Stomach (tissue), 4 donors: ENCODE measurements around the gene TRIM42.

Experiments
- POLR2A ChIP-seq, 4 donors: fragments of 450-650 bp; IDR thresholded peaks; one replicate each; pipeline ENCODE4 v1.6.1; 2016; ENCODE audit warnings: antibody characterized with exemption in 4 of 4, control low read depth in 2 of 4, mild to moderate bottlenecking in 1 of 4, moderate library complexity in 1 of 4
- TF ChIP-seq, protein P1 (sequence below), 7 experiments: fragments of 450-650 bp in 4 of 7; fragments of 200-600 bp in 3 of 7; sonication (generic) in 3 of 7; IDR thresholded peaks; one replicate each; pipeline ENCODE4 v1.5.1; 2016 to 2019; ENCODE audit warnings: antibody characterized with exemption in 7 of 7, control low read depth in 2 of 7, mild to moderate bottlenecking in 1 of 7

DNA sequence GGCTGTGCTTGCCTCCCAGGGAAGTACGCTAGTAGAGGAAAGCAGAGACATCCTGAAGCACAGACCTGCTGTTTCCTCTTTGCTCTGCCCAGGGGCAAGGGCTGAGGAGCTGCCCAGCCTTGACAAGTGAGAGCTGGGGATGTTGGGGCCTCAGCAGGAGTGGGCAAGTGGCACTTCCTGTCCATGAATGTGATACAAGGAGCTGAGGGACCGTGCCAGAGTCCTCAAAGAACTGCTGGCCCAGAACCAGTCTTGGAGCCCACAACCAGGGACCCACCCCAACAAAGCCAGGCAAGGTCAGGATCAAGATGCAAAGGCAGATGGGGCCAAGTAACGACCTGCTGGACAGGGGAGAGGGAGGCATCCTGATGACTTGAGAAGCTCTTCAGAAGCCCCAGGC is 70.3 kb downstream of the TRIM42 start:
- TF ChIP-seq, protein P1, sequence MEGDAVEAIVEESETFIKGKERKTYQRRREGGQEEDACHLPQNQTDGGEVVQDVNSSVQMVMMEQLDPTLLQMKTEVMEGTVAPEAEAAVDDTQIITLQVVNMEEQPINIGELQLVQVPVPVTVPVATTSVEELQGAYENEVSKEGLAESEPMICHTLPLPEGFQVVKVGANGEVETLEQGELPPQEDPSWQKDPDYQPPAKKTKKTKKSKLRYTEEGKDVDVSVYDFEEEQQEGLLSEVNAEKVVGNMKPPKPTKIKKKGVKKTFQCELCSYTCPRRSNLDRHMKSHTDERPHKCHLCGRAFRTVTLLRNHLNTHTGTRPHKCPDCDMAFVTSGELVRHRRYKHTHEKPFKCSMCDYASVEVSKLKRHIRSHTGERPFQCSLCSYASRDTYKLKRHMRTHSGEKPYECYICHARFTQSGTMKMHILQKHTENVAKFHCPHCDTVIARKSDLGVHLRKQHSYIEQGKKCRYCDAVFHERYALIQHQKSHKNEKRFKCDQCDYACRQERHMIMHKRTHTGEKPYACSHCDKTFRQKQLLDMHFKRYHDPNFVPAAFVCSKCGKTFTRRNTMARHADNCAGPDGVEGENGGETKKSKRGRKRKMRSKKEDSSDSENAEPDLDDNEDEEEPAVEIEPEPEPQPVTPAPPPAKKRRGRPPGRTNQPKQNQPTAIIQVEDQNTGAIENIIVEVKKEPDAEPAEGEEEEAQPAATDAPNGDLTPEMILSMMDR (IDR thresholded peaks at IDR 0.05): no peak
- no peak for TF ChIP-seq POLR2A (IDR thresholded peaks at IDR 0.05)
